HepG2 (cell line): ENCODE results near the gene VPS26A. TPM values are rescaled to one million over a fixed set of nuclear protein-coding genes. Genes with fewer than 3 reads are reported as not detected.
A peak's percentile ranks its signal among the peaks of the same experiment; 100 is the strongest.

Experiments used
- FOXC1 ChIP-seq: sonication (generic); formaldehyde crosslinking; IDR thresholded peaks from 2 replicates; pipeline ENCODE4 v1.8.0; 2022; ENCODE audit warnings: mild to moderate bottlenecking, missing genetic modification reagents, borderline replicate concordance
- NPAS2 ChIP-seq: sonication (generic); formaldehyde crosslinking; IDR thresholded peaks from 2 replicates; pipeline ENCODE4 v1.8.0; 2022; ENCODE audit warnings: mild to moderate bottlenecking, missing genetic modification reagents, borderline replicate concordance
- ZFX ChIP-seq: sonication (generic); formaldehyde crosslinking; IDR thresholded peaks from 2 replicates; pipeline ENCODE4 v1.4.0; 2020; ENCODE audit warnings: mild to moderate bottlenecking, low read depth, missing genetic modification reagents, moderate library complexity
- ZNF788 ChIP-seq: sonication (generic); formaldehyde crosslinking; IDR thresholded peaks from 2 replicates; pipeline ENCODE4 v1.5.0; 2020; ENCODE audit warnings: mild to moderate bottlenecking, missing genetic modification reagents, borderline replicate concordance
- polyA plus RNA-seq, 8 experiments: library from polyadenylated mRNA; depleted of rRNA in 3 of 8; stranded (reverse) in 7 of 8; unstranded in 1 of 8; fragments of >200 nt; fragmentation: Illumina TruSeq in 4 of 8; extraction: Trizol in 4 of 8; gene quantifications; 2 replicates each; pipeline versions ENCODE4 v1.2.1 to v1.2.3, GENCODE V29; 2011 to 2016; ENCODE audit warnings: low read depth in 4 of 8, missing spikeins in 1 of 8, mixed read lengths in 1 of 8; ENCODE audit not compliant: insufficient read depth in 1 of 8
- total RNA-seq, 5 experiments: library from RNA; depleted of rRNA; stranded (reverse); fragments of >200 nt; fragmentation: Illumina TruSeq; extraction: Trizol; gene quantifications; 2 replicates each; pipeline ENCODE4 v1.2.3, GENCODE V29; 2016; ENCODE audit warnings: low read depth in 1 of 5
- TF ChIP-seq, protein P1 (sequence below): sonication (generic); formaldehyde crosslinking; IDR thresholded peaks from 2 replicates; pipeline ENCODE4 v1.4.0; 2020; ENCODE audit warnings: low read depth, mild to moderate bottlenecking, missing genetic modification reagents
- TF ChIP-seq, protein P2 (sequence below): fragments of 450-650 bp; IDR thresholded peaks from 2 replicates; pipeline ENCODE4 v1.6.1; 2017; ENCODE audit warnings: mild to moderate bottlenecking
- TF ChIP-seq, protein P3 (sequence below): sonication (generic); formaldehyde crosslinking; IDR thresholded peaks from 2 replicates; pipeline ENCODE4 v1.8.0; 2022; ENCODE audit warnings: missing genetic modification reagents, mild to moderate bottlenecking, moderate library complexity, borderline replicate concordance
- TF ChIP-seq, protein P4 (sequence below): IDR thresholded peaks from 2 replicates; pipeline ENCODE4 v1.6.1; 2018; ENCODE audit warnings: missing genetic modification reagents, mild to moderate bottlenecking, missing compliant biosample characterization
- TF ChIP-seq, protein P5 (sequence below): sonication (generic); formaldehyde crosslinking; conservative IDR thresholded peaks from 2 replicates; pipeline ENCODE4 v1.4.0; 2020; ENCODE audit warnings: missing genetic modification reagents

VPS26A gene
- total and polyA plus RNA-seq, 2 of the 13 experiments (the other 11 are each of a cell fraction or from before 2014, with no cell fraction given) = 12.9 to 32.6 TPM

DNA sequence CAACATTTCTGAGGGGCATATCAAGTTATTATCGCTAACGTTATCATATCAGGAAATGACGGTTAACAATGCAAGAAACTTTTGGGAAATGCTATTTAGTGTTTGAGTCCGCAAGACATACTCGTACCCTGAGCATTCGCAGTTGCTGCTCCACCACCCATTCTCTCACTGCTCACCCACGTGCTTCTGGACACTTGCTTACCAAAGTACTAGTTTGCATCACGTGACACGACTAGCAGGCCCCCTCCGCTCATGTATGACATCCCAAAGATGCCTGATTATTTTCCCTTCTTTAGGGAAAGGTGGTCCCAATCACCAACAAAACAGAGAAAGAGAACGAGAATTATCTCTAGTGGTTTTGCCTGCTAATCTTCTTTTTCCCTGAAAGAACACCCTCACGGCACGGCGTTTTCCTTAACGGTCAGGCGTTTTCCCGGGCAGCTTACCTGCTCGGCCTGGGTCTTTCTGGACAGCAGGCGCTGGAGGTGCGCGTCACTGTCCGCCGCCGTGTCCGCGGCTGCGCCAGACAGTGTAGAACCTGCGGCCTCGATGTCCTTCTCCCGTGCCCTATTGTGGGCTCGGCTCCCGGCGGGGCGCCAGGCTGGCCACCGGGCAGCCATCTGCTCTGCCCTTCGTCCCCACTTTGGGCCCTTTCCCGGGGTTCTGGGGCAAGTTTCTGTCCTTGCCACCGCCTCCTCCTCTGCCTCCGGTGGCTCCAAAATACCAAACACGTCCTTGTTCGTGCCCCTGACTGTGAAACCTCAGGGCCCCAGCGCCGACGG, 56.0 kb downstream of the VPS26A start, which contains the start of gene SUPV3L1 (continued):
- TF ChIP-seq FOXC1 (CRISPR knock-in tag) (no peak), ZNF788 (CRISPR knock-in tag) (peak; percentile 89), ZFX (CRISPR knock-in tag) (peak; percentile 91), NPAS2 (no peak)
- TF ChIP-seq, protein P1, sequence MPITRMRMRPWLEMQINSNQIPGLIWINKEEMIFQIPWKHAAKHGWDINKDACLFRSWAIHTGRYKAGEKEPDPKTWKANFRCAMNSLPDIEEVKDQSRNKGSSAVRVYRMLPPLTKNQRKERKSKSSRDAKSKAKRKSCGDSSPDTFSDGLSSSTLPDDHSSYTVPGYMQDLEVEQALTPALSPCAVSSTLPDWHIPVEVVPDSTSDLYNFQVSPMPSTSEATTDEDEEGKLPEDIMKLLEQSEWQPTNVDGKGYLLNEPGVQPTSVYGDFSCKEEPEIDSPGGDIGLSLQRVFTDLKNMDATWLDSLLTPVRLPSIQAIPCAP (CRISPR knock-in tag) = no peak
- TF ChIP-seq, protein P2, sequence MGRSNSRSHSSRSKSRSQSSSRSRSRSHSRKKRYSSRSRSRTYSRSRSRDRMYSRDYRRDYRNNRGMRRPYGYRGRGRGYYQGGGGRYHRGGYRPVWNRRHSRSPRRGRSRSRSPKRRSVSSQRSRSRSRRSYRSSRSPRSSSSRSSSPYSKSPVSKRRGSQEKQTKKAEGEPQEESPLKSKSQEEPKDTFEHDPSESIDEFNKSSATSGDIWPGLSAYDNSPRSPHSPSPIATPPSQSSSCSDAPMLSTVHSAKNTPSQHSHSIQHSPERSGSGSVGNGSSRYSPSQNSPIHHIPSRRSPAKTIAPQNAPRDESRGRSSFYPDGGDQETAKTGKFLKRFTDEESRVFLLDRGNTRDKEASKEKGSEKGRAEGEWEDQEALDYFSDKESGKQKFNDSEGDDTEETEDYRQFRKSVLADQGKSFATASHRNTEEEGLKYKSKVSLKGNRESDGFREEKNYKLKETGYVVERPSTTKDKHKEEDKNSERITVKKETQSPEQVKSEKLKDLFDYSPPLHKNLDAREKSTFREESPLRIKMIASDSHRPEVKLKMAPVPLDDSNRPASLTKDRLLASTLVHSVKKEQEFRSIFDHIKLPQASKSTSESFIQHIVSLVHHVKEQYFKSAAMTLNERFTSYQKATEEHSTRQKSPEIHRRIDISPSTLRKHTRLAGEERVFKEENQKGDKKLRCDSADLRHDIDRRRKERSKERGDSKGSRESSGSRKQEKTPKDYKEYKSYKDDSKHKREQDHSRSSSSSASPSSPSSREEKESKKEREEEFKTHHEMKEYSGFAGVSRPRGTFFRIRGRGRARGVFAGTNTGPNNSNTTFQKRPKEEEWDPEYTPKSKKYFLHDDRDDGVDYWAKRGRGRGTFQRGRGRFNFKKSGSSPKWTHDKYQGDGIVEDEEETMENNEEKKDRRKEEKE = no peak
- TF ChIP-seq, protein P3, sequence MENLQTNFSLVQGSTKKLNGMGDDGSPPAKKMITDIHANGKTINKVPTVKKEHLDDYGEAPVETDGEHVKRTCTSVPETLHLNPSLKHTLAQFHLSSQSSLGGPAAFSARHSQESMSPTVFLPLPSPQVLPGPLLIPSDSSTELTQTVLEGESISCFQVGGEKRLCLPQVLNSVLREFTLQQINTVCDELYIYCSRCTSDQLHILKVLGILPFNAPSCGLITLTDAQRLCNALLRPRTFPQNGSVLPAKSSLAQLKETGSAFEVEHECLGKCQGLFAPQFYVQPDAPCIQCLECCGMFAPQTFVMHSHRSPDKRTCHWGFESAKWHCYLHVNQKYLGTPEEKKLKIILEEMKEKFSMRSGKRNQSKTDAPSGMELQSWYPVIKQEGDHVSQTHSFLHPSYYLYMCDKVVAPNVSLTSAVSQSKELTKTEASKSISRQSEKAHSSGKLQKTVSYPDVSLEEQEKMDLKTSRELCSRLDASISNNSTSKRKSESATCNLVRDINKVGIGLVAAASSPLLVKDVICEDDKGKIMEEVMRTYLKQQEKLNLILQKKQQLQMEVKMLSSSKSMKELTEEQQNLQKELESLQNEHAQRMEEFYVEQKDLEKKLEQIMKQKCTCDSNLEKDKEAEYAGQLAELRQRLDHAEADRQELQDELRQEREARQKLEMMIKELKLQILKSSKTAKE = no peak
- TF ChIP-seq, protein P4, sequence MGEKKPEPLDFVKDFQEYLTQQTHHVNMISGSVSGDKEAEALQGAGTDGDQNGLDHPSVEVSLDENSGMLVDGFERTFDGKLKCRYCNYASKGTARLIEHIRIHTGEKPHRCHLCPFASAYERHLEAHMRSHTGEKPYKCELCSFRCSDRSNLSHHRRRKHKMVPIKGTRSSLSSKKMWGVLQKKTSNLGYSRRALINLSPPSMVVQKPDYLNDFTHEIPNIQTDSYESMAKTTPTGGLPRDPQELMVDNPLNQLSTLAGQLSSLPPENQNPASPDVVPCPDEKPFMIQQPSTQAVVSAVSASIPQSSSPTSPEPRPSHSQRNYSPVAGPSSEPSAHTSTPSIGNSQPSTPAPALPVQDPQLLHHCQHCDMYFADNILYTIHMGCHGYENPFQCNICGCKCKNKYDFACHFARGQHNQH (CRISPR knock-in tag) = no peak; the same call in 1 of the 2 replicates
- TF ChIP-seq, protein P5, sequence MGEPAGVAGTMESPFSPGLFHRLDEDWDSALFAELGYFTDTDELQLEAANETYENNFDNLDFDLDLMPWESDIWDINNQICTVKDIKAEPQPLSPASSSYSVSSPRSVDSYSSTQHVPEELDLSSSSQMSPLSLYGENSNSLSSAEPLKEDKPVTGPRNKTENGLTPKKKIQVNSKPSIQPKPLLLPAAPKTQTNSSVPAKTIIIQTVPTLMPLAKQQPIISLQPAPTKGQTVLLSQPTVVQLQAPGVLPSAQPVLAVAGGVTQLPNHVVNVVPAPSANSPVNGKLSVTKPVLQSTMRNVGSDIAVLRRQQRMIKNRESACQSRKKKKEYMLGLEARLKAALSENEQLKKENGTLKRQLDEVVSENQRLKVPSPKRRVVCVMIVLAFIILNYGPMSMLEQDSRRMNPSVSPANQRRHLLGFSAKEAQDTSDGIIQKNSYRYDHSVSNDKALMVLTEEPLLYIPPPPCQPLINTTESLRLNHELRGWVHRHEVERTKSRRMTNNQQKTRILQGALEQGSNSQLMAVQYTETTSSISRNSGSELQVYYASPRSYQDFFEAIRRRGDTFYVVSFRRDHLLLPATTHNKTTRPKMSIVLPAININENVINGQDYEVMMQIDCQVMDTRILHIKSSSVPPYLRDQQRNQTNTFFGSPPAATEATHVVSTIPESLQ (CRISPR knock-in tag) = peak; percentile 50; the same call in 1 of the 2 replicates
